Ammon's horn (tissue), 1 donor: ENCODE results near the gene CBLL1.

ENCODE experiments used
- DNase-seq: peaks from one replicate; pipeline ENCODE4 v3.0.0-alpha.2; 2016; ENCODE audit warnings: low spot score

CBLL1 gene

DNA sequence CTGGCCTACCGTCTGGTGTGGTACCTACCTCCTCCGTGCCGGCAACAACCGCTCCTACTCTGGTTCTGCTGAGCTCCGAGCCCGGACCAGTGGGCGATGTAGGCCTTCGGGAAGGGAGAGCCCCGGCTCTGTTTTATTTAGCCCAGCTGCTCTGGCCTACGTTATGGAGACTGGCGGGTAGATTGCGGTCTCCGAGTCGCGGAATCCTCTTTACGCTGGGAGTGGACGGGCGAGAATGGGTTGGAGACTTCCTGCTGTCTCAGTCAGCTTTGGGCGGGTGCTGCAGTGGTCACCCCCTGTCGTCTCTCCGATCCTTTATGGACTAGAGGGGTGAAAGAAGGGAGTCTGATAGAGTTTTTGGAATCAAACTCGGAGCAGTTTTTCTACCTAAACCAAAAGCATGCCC is 406 bp downstream of the CBLL1 start:
- DNase-seq, result no peak

DNA sequence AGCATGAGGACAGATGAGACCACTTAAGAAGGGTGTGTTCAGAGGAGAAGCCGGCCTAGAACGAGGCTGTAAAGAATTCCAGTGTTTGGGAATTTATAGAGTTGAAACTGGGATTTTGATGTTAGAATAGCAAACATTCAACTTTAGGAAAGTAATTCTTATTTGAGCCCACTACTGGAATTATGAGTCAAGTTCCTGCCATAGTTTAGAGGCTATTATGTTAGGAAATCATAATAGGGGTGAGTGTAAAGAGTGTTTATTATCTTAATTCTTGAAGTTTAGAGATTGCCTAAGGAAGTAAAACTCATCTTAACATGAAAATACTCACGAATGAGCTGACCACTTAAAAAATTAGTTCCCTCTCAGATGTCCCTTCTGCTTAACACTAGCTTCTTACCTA is 2.1 kb downstream of the CBLL1 start:
- DNase-seq, result no peak

DNA sequence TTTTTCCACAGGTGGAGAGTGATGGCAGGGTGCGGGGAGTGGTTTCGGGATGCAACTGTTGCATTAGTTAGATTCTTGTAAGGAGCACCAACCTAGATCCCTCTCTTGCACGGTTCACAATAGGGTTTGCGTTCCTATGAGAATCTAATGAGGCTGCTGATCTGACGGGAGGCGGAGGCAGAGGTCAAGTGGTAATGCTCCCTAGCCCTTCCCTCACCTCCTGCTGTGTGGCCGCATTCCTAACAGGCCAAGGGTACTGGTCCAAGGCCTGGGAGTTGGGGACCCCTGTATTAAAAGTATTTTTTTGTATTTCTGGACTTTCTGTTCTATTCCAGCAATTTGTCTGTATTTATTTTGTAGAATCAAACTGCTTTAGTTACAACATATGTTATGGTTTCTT is 7.2 kb downstream of the CBLL1 start:
- DNase-seq, result no peak

DNA sequence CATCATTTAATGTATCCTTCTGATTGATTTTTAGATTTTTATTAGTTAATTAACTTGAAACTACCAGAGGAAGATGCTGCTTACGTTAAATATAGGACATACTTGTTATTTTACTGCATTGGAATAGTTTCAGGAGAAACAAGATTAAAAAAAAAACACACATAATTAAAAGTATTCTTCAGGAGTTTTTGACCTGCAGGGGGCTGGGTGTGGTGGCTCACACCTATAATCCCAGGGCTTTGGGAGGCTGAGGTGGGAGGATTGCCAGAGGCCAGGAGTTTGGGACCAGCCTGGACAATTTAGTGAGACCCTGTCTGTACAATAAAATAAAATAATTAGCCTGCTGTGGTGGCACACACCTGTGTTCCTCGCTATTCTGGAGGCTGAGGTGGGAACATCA is 10.7 kb downstream of the CBLL1 start:
- no peak for DNase-seq

DNA sequence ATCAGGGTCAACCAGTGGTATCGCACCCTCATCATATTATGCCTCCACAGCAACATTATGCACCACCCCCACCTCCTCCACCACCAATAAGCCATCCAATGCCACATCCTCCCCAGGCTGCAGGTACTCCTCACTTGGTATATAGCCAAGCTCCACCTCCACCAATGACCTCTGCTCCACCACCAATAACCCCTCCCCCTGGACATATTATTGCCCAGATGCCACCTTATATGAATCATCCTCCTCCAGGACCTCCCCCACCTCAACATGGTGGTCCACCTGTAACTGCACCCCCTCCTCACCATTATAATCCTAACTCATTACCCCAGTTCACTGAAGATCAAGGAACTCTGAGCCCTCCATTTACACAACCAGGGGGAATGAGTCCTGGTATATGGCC is 14.7 kb downstream of the CBLL1 start:
- DNase-seq, result no peak

DNA sequence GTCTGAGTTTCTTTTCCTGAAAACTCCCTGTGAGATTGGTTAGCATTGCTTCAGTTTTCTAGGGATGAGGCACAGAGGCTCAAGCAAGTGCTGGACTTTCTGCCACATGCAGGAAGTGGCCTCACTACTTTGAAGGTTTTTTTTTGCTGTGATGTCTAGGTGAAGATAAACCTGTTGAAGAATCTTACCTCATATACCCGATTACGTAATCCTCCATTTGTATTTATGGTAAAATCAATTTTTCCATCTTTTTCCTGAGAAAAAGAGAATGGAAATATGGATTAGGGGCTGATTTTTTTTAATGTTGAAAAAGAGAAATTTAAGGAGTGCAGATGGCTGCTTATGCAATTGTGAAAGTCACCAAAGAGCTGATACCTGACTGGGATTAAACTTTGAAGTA is 23.4 kb downstream of the CBLL1 start:
- no peak for DNase-seq

DNA sequence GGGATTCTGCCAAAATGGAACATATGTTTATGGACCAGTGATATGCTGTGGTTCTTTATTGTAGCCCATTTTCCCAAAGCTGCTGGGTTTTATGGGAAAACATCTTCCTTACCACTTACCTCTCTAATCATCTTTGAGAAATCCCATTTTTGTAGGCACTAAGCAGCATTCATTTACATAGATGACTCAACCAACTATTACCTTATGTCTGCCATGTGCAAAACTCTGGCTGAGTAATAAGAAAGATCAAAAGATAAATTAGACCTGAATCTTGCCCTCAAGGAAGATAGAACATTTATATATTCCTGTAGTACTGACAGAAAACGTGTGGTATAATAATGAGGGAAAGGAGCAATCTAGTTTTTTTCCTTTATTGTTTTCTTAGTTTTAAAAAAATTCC is 24.3 kb downstream of the CBLL1 start:
- no peak for DNase-seq

DNA sequence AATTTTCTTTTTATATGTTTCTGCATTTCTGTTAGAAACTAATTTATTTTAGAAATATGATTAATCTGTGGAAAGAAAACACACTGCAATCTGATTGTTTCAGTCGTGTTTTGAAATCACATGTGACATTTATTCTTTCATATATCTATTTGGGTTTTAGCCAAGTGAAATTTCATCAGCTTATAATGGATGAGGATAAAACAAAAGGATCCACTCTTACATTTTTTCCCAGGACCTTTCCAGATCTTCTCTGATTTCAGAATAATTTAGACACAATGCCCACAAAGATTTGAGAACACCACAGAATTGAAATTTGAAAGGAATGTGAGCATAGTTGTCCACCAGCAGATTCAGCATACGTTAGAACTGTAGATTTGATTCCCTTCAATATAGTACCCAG is 29.1 kb downstream of the CBLL1 start:
- no peak for DNase-seq

DNA sequence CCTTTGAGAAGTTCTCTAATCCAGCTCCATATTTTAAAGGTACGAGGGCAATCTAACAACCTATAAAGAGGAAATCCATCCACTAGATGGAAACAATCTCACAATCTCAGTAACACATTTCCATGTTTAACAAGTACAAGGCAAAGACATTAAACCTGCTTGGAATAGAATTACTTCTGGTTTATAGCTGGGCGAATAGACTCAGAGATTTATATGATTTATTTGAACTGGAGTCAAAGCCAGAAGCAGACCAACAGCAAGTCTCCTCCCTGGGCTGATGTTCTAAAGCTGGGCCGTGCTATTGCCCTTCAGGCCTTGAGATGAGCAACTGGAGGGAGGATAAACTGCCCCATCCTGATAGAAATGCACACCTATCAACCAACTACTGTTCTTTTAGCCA is 33.8 kb downstream of the CBLL1 start:
- DNase-seq, result no peak

DNA sequence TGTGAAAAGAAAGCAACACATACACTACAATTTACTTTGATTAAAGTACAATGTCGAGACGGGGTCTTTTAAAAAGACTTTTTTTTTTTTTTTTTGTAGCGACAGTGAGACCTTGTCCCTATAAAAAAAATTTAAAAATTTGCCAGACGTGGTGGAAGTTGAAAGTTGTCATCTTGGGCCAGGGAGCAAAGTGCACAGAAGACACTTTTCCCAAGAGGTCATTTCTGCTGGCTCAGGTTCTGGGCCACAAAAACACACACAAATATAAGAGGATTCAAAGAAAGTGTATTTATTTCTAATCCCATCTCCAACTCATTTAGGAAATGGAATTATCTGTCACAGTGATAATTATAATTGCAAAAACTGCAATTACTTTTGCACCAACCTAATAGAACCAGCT is 34.3 kb downstream of the CBLL1 start:
- DNase-seq, result no peak

DNA sequence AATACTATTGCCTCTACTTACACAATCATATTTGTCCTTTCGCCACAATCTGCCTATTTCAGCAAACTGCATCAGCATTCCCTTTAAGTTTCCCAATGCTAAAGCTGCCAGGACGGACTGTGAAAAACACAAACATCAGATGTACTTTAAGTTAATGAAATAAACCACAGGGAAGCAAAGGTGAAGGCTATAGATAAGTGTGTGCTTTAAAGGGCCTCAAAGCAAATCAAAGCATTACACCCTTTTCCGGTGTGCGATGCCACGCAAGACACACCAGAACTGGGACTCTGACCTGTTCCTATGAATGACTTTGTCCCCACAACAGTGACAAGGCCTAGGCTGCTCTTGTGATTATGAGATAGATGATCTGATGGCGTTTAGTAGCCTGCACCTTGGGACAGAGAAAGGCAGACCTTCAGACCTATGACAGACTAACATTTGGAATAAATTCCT is 35.7 kb downstream of the CBLL1 start:
- no peak for DNase-seq

DNA sequence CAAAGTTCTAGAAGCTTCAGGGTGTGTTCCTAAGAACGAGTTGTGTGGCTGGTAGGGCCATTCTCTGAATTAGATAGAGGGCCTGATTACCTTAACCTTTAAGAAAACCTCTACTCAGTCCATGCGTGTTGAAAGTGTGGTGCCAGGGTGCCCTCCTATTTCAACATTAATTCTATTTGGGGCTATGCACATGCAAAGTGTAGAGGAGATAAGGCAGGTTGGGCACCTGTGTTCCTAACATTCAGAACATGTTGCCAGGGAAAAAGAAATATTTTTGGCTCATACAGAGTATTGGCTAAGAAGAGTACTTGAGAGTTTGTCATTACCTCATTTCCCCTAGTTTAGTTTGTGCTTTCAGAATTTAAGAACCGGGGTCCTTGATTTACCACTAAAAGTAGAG is 38.4 kb downstream of the CBLL1 start:
- no peak for DNase-seq

DNA sequence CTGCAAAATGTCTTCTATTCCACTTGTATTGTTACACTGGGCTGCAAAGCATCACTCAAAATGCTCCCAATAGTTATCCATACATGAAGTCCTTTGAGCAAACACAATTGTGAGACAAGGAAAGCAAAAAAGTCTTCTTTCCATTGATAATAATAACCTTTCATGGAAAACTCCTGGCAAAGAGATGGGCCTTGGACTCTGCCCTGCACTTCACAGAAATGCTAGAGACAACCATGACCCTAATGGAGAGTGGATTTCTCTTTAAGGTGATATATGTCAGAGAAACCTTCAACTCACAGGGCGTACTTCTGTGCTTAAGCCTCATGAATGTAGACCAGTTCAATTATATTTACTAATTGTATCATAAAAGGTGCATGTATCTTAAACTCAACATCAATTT is 39.7 kb downstream of the CBLL1 start:
- DNase-seq, result no peak

DNA sequence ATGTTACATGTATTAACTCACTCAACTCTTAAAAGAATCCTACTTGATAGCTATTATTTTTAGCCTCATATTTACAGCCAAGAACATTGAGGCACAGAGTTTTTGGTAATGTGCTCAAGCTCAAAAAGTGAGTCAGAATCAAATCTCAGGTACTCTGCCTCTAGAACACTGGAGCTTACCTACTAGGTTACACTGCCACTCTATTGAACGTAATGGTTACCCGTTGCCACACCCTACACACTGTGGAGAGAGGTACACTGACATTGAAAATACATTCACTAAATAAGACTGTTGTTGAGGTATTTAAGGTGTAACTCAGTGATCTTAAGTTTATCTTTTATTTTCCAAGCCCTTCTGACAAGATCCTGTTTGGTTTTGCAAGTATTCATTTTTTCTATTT is 41.2 kb downstream of the CBLL1 start:
- DNase-seq, result no peak

DNA sequence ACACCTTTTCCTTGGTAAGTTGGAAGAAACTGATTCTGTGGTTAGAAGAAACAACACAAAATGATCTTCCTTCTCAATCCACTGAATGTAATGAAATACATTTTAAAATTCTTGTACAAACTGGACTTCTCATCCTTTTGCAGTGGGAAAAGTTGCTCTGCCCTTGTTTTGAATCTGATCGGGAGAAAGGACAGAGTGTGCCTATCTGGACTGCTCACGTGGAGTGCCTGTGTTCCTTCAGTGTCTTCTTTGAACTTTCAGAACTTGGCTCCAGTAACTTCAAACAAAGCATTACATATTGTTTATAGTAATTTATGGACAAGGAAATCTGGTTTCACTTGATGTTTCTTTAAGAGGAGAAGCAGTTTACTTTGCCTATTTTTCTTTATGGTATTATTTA is 42.0 kb downstream of the CBLL1 start:
- no peak for DNase-seq

DNA sequence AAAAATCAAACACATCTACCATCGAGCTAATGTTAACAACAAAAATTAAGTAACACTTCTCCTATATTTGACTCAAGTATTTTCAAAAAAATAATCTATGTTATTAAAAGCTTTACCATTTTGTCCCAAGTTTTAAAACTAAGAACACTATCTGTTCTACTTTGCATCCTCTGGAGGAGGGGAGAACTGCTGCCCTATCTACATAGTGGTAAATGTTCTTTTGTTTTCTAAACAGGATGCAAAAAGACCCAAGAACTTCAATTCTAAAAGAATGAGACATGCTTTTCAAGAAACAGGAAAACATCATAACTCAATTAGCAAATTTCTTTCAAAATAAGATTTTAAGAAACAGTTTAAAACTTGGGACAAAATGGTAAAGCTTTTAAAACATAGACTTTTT is 44.3 kb downstream of the CBLL1 start:
- no peak for DNase-seq

DNA sequence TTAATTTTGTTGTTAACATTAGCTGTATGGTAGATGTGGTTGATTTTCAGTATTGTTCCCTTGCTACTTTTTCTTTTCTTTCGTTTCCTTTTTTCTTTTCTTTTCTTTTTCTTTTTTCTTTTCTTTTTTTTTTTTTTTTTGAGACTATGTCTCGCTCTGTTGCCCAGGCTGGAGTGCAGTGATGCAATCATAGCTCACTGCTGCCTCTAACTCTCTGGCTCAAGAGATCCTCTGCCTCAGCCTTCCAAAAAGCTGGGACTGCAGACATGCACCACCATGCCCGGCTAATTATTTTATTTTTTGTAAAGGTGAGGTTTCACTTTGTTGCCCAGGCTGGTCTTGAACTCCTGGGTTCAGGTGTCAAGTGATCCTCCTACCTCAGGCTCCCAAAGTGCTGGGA is 44.7 kb downstream of the CBLL1 start:
- DNase-seq, result no peak

DNA sequence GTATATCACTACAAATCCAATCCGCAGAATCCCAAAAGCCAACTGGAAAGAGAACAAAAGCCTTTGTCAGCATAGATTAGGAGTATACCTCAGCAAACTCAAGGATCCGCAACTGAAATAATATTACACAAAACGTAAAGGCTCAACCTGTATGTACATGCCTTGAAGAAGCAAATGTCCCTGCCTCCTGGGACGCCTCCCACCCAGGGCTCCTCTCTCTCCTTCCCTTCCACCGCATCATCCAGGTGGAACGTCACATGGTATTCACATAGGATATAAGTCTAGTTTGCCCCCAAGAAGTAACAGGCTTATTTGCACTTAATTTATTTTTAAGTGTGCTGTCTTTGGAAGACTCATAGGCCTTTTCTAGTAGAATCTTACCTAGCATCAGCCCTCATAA is 45.7 kb downstream of the CBLL1 start:
- no peak for DNase-seq

DNA sequence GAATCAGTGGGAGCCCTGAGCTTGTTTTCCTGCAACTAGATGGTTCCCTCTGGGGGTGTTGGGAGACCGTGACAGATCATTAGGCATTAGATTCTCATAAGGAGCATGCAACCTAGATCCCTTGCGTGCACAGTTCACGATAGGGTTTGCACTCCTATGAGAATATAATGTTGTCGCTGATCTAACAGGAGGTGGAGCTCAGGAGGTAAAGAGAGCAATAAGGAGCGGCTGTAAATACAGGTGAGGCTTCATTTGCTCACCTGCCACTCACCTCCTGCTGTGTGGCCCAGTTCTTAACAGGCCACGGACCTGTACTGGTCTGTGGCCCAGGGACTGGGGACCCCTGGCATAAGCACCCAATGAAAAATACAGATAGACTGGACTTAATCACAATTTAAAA is 48.4 kb downstream of the CBLL1 start:
- DNase-seq, result no peak

DNA sequence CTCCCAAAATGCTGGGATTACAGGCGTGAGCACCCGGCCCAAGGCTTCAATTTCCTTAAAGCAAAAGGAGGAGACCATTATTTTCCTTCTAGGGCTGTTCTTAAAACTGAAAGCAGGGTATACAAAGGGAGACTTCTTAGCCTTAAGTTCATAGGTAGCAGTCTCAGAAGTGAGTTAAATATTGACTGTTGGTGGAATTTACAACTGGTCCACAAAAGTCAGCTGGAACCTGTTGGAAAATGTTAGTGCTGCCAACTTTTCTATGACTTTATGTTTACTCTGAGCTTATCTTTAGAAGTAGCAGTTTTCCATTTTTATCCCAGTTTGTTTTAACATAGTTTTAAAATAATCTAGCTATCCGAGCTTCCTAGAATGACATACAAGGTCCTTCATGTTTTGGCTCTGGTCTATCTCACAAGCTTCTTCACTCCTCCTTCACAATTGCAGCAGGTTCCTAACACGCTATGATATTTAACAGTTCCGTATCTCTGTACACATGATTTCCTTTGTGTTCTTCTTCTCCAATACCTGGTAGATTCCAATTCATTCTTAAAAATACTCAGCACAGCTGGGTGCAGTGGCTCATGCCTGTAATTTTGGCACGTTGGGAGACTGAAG is 55.8 kb downstream of the CBLL1 start:
- DNase-seq, result no peak

DNA sequence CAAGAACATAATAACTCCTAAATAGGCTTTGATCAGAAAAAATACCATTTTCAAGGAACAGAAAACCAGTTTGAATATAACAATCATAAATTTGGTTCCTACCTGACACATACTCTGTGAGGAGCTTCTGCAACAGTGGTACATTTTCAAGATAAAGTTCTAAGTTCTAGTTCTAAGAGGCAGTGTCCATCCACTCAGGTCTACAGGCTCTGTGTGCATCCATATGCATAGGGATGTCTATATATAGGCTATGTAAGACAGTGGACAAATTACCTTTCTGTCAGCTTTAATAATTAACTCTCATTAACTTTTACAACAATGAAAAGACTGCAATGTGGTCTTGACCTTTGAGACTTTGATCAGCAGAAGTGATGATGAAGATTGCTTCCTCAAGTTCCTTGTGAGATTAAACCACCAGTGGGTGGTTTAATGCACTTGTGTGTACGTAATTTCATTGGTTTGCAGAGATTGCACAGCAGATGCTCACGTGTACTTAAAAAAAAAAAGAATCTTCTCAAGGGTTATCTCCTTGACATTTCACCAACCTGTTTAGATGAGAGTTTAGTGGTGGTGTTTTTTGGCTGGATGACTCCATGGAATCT is 59.2 kb downstream of the CBLL1 start, which contains the start of gene SLC26A3:
TSS of gene SLC26A3 (minus strand) at position 215 of the 602 bp plus-strand sequence. CDS start 8,714 bp downstream, outside the sequence.
- no peak for DNase-seq

DNA sequence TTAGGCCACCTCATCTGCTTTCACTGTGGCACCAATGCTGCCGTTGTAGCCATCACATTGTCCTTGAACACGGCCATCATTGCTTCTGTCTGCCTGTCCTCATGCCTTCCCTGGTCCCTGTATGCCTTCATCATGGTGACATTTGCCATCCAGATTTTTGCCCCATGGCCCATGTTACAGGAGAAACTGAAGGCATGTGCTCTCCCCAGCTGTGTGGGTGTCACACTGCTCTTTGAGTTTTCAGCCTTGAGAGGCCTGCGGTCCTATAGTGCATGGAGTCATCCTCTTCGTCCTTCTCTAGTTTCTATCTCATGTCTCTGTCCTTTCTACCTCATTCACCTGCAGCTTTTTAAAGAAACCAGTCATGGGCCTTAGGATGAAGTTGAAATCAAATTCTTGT is 65.2 kb downstream of the CBLL1 start:
- no peak for DNase-seq

DNA sequence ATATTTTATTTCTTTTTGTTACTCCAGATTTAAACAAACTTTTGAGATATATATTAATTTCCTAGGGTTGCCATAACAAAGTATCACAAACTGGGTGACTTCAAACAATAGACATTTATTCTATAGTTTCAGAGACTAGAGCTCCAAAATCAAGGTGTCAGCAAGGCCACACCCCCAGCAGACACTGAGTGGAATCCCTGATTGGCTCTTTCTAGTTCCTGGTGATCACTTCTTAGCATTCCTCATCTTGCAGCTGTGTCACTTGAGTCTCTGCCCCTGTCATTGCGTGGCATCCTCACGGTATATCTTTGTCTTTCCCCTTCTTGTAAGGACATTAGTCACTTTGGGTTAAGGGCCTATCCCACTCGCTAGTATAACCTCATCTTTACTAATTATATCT is 66.7 kb downstream of the CBLL1 start:
- no peak for DNase-seq
